ENCODE data around the gene STAM. TPM values are rescaled to one million over a fixed set of nuclear protein-coding genes. Genes with fewer than 3 reads are reported as not detected.

The STAM gene
- polyA plus RNA-seq, 1 of the 3 experiments (the other 2 are of a cell fraction) = 19.1 TPM

GRCh38 chr10:17764142-17764541 is 120.2 kb downstream of the STAM start:
- Histone ChIP-seq H3K79me2 (ENCODE audit: insufficient read depth) (no peaks in the 10 kb centered on the region), H2AFZ (ENCODE audit: low read depth) (no peak overlapping the region), H3K9me2 (no peaks in the 10 kb centered on the region), H3K9ac (no peak overlapping the region), H3K4me2 (no peak overlapping the region), H3F3A (replicated peaks; ENCODE audit: insufficient read depth) (no peaks in the 10 kb centered on the region), H3K4me3 (ENCODE audit: low read depth in 2 of 2, low read length in 1 of 2) (no peak overlapping the region), H3K27me3 (ENCODE audit: insufficient read depth) (no peaks in the 10 kb centered on the region), H3K27ac (ENCODE audit: low read depth in 2 of 2, low read length in 1 of 2) (no peak overlapping the region), H4K20me1 (ENCODE audit: insufficient read depth) (no peaks in the 10 kb centered on the region), H3K4me1 (ENCODE audit: control insufficient read depth in 1 of 2, insufficient read depth in 2 of 2, low read depth in 1 of 2, low read length in 1 of 2) (no peaks in the 10 kb centered on the region), H3K9me3 (no peaks in the 10 kb centered on the region), H3K36me3 (replicated peaks in 1 of 2; ENCODE audit: control insufficient read depth in 1 of 2, insufficient read depth in 2 of 2, low read length in 1 of 2) (no peaks in the 10 kb centered on the region)
- WGBS (ENCODE audit: low lambda C conversion rate) = 81% methylated on average over 4 of the region's 4 CpGs
- ChIA-PET POLR2A (no interaction called here), CTCF (no interaction called here)
- no peak for TF ChIP-seq GABPA (IDR thresholded peaks at IDR 0.05; ENCODE audit: low read depth)
- no peak for TF ChIP-seq MXI1 (IDR thresholded peaks at IDR 0.05; ENCODE audit: low read depth, low read length)
- no peak for TF ChIP-seq REST (IDR thresholded peaks at IDR 0.05; ENCODE audit: low read depth, low read length)
- no peak for TF ChIP-seq RCOR1 (IDR thresholded peaks at IDR 0.05; ENCODE audit: low read length)
- TF ChIP-seq POLR2AphosphoS5 (IDR thresholded peaks at IDR 0.05; ENCODE audit: low read depth, low read length) = no peak
- TF ChIP-seq USF1 (IDR thresholded peaks at IDR 0.05; ENCODE audit: borderline replicate concordance, low read depth) = no peak
- no peak for TF ChIP-seq TAF1 (IDR thresholded peaks at IDR 0.05; ENCODE audit: borderline replicate concordance, low read depth, low read length)
- no peak for TF ChIP-seq ELF1 (IDR thresholded peaks at IDR 0.05)
- TF ChIP-seq GATA2 (CRISPR knock-in tag; IDR thresholded peaks at IDR 0.05) = no peak
- no peak for TF ChIP-seq RXRA (IDR thresholded peaks at IDR 0.05; ENCODE audit: borderline replicate concordance, low read depth)
- TF ChIP-seq FOXM1 (IDR thresholded peaks at IDR 0.05; ENCODE audit: low read depth) = no peak
- no peak for DNase-seq

GRCh38 chr10:17765602-17766001 is 121.7 kb downstream of the STAM start:
- POLR2A ChIA-PET = no interaction called here
- DNase-seq = no peak
- no peaks in the 10 kb centered on the region for H3K9me2 ChIP-seq
- no peaks in the 10 kb centered on the region for H3K9me3 ChIP-seq
- H3K27me3 ChIP-seq (ENCODE audit: insufficient read depth) = no peaks in the 10 kb centered on the region
- WGBS (ENCODE audit: low lambda C conversion rate) = 31% methylated on average over 3 of the region's 3 CpGs
- no peaks in the 10 kb centered on the region for H4K20me1 ChIP-seq (ENCODE audit: insufficient read depth)
- H3K36me3 ChIP-seq (replicated peaks in 1 of 2; ENCODE audit: control insufficient read depth in 1 of 2, insufficient read depth in 2 of 2, low read length in 1 of 2) = no peaks in the 10 kb centered on the region
- CTCF ChIA-PET = no interaction called here
- TF ChIP-seq SIN3A (IDR thresholded peaks at IDR 0.05; ENCODE audit: borderline replicate concordance, low read depth, low read length) = no peak
- H2AFZ ChIP-seq (ENCODE audit: low read depth) = no peak overlapping the region
- H3K9ac ChIP-seq = no peak overlapping the region
- no peak overlapping the region for H3K4me3 ChIP-seq (ENCODE audit: low read depth in 2 of 2, low read length in 1 of 2)
- no peaks in the 10 kb centered on the region for H3K79me2 ChIP-seq (ENCODE audit: insufficient read depth)
- no peak overlapping the region for H3K27ac ChIP-seq (ENCODE audit: low read depth in 2 of 2, low read length in 1 of 2)
- H3K4me2 ChIP-seq = no peak overlapping the region
- H3F3A ChIP-seq (replicated peaks; ENCODE audit: insufficient read depth) = no peaks in the 10 kb centered on the region
- no peaks in the 10 kb centered on the region for H3K4me1 ChIP-seq (ENCODE audit: control insufficient read depth in 1 of 2, insufficient read depth in 2 of 2, low read depth in 1 of 2, low read length in 1 of 2)

Small RNA genes lying within 50 kb of the gene (small RNA-seq; reads per million reads assigned to genes)
- 0 reads per million in 7 experiments for gene AC069542.2

Other genes starting within 250 kb of the STAM start
- gene ST8SIA6, start 189.6 kb upstream of the STAM start, polyA plus RNA-seq (2012; rRNA removed) = 0.03 TPM in 1 of 2 replicates, not detected in the other
- 23.9 and 31.7 TPM in 2 replicates for gene HACD1, start 26.8 kb upstream of the STAM start, polyA plus RNA-seq (2012; rRNA removed)
- gene TMEM236, start 108.0 kb downstream of the STAM start, polyA plus RNA-seq (2012; rRNA removed) = 0.02 TPM in 1 of 2 replicates, not detected in the other
- gene MRC1, start 165.2 kb downstream of the STAM start, polyA plus RNA-seq (2012; rRNA removed) = not detected in 2 replicates

All from SK-N-SH (cell line).